ENCODE measurements around the gene NLK.

NLK gene

DNA sequence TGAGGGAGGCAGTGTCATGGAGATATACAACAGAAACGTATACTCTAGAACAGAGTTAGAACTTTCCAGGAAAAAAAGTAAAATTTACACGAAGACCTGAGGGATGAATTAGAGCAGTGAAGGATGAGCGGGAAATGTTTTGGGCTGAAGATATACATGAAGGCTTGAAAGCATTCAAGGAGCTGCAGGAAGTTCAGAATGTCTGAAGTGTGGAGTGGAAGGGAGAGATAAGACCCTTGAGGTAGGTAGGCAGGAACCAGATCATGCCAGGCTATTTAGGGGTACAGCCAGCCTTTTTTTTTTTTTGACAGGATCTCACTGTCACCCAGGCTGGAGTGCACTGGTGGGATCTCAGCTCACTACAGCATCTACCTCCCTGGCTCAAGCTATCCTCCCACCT lies 3.2 kb upstream of the NLK start:
- no peak for DNase-seq (ENCODE audit: low read depth in 4 of 4, low spot score in 1 of 4)

DNA sequence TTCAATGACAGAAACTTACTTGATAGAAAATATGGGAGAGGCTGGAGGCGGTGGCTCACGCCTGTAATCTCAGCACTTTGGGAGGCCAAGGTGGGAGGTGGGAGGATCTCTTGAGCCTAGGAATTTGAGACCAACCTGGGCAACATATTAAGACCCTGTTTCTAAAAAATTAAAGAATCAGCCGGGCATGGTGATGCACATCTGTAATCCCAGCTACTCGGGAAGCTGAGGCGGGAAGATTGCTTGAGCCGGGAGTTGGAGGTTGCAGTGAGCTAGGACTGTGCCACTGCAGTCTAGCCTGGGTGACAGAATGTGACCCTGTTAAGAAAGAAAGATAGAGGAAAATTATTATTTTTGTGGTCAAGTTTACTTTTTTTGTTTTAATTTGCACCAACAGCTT lies 2.1 kb upstream of the NLK start:
- DNase-seq (ENCODE audit: low read depth in 4 of 4, low spot score in 1 of 4), result no peak

DNA sequence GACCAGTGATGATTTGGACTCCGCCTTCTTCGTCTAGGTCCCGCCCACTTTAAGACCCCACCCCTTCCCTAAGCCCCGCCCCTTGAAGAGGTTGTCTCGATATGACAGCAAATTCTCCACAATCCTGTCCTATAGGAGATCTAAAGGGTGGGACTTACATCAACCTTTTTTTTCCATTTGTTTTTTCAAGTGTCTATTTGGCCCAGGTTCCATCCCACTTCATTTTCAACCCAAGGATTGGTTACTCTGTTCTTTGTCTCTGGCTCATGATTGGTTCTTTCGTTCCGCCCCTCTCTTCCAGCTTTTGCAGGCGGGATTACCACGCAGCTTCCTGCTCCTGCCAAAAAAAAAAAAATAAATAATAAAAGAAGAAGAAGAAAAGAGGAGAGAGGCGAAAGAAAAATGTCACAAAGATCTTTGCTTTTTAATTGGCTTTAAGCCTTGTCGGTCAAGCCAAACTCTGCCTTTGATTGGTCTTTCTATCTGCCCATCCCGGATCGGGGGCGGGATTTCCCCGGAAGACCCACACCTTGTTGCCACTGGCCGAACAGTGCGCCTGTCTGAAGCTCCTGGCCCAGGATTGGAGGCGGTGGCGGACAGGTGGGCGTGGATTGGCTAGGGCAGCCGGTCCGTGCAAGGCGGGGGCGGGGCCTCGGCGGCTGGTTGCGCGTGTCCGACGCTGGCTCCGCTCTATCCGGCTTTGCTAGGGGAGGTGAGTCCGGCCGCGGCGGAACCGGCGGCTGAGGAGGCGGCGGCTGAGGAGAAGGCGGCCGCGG lies 1.2 kb upstream of the NLK start:
- DNase-seq (ENCODE audit: low read depth in 4 of 4, low spot score in 1 of 4), result peak; percentile 96 to 99 (median 98)

DNA sequence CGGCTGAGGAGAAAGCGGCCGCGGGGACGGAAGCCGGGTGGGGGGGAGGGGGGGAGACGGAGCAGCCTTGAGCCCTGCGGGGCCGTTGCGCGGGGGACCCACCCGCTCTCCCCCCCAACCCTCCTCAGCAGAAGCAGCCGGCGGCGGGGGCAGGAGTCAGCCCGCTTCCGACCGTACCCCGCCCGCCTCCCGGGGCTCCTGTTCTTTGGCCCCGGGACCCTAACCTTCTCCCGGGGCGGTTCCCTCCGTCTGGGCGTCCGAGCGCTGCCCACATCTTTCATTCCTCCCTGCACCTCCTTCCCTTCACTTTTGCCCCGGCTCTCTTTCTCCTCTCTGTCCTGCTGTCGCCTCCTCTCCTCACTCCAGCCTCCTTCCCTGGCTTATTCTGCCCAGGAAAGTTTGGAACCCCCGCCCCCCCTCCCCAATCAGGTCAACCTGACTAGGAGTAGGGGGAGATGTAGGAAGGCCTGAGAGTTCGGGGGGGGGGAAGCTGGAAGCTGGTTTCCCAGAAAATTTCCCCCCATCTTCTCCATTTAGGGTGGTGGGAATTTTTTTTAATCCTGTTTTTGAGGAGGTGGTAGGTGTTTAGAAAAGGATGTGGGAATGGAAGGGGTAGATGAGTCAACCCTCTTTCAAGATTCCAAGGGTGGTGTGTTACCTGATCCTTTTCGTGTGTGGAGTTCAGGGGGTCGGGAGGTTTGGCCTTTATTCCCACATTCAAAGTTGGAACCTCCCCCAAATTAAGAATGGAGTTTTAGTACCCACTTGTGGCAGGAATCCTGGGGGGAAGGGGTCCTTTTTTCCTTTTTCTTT lies 427 bp upstream of the NLK start:
- no peak for DNase-seq (ENCODE audit: low read depth in 4 of 4, low spot score in 1 of 4)

DNA sequence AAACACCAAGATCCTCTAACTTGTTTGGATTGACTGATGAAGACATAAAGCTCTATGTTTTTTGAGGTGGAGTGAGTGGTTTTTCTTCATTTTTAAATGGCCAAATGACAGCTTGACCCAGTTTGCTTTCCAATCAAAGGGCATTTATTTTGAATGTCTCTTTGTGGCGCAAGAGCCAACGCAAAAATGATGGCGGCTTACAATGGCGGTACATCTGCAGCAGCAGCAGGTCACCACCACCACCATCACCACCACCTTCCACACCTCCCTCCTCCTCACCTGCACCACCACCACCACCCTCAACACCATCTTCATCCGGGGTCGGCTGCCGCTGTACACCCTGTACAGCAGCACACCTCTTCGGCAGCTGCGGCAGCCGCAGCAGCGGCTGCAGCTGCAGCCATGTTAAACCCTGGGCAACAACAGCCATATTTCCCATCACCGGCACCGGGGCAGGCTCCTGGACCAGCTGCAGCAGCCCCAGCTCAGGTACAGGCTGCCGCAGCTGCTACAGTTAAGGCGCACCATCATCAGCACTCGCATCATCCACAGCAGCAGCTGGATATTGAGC lies 329 bp downstream of the NLK start:
- no peak for DNase-seq (ENCODE audit: low read depth in 4 of 4, low spot score in 1 of 4)

DNA sequence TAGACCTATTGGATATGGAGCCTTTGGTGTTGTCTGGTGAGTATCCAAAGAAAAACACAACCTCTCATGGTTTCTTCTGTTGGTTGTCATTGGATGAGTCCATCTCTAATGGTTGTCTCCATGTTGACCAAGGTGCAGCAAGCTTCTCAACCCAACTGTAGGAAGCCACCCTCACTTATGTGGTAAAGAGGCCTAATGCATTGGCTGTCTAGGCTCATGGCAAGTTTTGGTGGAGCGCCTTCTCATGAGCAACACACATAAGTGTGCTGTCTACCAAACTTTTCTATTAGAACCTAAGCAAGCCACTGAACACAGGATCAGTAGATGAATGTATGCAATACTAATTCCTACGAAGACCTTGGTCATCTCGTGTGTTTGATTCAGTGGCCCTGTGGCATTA lies 819 bp downstream of the NLK start:
- no peak for DNase-seq (ENCODE audit: low read depth in 4 of 4, low spot score in 1 of 4)

DNA sequence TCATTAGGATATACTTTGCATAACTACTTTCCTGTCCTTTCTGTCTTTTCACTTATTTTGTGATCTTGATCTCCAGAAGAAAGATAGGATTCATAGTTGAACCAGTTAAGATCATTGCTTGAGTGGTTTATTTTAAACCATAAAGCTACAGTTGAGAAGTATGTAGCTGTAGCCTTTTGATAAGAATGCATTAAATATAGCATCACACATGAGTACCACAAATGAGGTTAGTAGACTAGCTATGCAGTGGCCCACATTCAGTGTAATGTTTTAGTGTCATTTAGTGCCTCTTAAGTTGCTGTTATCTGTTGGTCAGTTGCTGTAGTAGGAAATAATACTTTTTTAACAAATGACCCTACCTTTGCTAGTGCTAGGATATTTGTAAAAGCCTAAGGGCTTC lies 1.3 kb downstream of the NLK start:
- DNase-seq (ENCODE audit: low read depth in 4 of 4, low spot score in 1 of 4), result no peak

DNA sequence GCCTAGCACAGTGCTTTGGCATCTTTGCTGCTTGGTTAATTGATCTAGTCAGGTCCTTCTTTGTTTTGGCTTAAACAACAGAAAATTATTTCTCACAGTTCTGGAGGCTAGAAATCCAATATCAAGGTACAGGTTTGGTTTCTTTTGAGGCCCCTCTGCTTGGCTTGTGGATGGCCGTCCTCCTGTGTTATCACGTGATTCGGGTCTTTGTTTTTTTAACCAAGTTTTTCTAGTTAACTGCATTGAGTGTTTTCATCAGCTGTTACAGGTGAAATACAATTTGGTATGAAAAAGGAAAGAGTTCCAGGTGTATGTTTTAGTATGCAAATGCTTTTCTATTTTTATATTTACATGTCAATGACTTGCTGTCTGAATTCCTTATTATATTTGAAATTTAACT lies 2.8 kb downstream of the NLK start:
- no peak for DNase-seq (ENCODE audit: low read depth in 4 of 4, low spot score in 1 of 4)

DNA sequence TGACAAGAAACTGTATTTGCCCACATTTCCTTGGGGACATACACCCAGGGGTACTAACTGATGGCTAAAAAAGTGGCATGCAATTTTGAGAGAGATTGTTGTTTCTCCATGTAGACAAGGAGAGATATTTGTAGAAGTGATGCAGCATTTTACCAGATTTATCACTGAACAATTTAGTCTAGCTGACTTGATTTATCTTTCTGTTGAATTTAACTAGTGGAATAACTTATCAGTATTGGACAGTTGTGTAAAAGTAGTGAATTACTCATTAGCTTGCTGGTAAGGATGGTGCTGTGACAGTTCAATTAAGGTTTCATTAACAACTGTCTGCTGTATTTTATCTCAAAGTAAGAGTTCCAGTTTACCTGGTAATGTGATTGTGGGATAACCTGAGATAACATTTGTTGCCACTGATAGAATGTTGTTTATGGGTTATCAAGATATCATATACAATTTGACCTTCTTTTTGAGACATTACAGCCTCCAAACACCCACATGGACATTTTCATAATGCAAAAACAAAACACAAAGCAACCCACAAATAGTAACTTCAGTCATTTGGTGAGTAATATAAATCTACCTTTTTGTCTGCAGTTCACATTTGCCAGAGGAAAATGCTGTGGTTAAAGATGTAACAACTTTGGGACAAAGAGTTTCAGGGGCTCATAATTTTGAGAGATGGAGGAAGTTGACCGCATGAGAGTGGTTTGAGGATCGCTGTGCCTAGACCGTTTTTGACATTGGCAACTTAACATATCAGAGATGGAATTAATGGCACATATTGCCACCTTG lies 3.8 kb downstream of the NLK start:
- DNase-seq (ENCODE audit: low read depth in 4 of 4, low spot score in 1 of 4), result no peak

DNA sequence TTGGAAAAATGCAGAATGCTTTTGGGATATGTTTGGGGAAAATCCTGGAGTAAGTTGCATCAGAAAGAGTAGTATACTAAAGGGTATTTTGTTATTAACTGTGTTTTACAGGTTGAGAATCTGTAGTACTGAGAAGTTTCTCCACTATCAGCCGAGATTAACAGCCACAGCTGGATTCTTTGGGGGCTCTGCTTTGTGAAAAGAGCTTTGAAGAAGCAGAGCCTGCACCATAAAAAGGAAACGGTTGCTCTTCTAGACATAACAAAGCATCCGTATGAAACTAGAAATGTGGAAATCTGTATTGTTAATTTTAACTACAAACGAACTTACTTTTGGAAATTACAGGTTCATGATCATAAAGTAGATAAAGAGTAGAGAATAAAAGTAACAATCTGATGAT lies 5.3 kb downstream of the NLK start:
- DNase-seq (ENCODE audit: low read depth in 4 of 4, low spot score in 1 of 4), result no peak

DNA sequence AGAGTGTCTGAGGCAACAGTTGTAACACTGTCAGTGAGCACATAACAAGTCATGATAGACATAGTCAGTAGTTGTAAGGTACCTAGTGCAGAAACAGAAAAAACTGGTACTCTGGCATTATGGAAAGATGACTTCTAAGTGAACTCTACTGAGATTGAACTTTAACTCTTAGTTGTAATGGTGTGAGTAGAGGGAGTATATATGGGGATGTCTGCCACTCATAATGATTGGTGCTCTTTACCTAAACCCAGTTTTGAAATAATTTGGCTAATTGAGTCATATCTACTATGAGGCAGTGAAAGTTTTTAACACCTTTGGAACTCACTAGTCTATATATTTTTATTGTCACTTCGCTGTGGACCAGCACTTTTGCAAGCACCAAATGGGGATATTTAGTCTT lies 6.6 kb downstream of the NLK start:
- DNase-seq (ENCODE audit: low read depth in 4 of 4, low spot score in 1 of 4), result no peak

DNA sequence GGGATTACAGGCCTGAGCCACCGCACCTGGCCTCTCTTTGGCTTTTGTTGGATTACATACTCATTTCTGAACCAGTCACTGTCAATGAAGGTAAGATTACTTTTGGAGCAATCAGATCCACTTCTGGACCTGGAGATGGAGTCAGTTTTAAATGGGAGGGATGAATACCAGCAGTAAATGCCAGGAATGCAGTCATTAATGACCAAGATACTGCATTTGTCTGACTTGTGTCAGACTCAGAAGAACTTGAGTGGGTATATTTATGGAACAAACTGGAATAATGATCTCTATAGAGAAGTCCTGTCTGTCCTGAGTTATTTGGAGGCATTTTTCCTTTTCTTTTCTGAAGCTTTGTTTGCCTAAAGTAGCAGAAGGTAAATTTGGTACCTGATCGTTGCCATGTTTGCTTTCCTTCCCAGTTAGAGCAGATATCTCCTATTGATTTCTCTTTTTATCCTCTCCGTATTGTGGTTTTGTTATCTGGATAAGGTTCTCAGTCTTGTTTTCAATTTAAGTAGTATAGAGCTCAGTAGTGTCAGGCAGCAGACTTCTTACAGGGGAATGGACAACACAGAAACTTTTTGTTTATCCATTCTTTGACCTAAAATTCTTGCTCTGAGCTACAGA lies 10.7 kb downstream of the NLK start:
- DNase-seq (ENCODE audit: low read depth in 4 of 4, low spot score in 1 of 4), result no peak

DNA sequence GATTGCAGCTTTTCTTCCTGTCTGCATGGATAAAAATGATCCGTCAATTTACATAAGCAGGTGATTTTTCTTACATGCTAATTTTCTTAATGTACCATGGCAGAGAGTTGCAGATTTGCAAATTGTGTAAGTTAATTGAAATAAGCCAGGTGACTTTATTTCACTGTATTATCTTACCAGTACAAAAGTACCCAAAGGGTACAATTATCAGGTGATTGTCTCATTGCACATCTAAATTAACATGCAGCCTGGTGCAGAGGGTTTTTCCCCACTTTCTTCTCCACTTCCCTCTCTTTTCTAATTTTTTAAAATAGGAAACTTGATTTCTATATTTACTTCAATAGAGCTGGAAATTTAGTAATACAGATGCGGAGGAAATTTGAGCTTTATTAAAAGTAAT lies 11.2 kb downstream of the NLK start:
- DNase-seq (ENCODE audit: low read depth in 4 of 4, low spot score in 1 of 4), result no peak

DNA sequence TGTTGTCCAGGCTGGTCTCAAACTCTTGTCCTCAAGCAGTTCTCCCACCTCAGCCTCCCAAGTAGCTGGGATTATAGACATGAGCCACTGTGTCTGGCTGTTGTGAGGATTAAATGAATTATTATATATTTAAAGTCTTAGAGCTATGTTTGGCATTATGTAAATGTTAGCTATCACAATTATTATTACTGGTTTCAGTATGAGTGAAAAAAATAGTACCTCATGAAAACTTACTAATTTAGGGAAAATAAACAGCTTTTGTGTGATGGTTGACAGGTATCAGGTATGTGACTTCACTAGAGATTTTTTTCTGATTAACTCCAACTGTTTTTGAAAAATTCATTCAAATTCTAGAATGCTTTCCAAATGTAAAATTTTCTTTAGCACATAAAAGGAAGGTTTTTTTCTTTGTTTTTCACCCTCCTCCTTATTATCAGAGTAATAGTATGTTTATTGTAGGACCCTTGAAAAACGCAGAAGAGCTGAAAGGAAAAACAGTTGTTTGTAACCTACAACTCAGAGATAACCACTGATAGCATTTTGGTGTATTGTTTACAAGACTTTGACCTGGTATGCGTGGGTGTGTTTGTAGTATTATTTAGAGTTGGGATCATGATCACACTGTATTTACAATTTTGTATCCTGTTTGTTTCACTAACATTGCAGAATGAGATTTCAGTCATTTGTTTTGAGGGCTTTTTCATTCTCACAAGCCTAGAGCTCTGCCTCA lies 13.2 kb downstream of the NLK start:
- no peak for DNase-seq (ENCODE audit: low read depth in 4 of 4, low spot score in 1 of 4)

DNA sequence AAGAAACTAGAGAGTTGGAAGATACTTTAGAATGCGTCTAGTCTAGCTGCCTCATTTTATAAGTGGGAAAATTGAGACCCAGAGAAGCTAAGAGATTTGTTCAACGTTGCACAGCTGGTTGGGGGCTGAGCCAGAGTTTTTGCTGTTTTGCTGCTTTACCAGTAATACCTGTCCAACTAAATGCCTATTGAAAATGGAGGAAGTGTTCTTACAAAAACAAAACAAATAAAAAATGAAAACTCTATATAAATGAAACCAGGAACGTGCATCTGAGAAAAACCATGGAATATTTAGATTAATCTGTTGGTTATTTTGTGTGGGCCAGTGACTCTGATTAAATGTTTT lies 13.8 kb downstream of the NLK start:
- no peak for DNase-seq (ENCODE audit: low read depth in 4 of 4, low spot score in 1 of 4)

DNA sequence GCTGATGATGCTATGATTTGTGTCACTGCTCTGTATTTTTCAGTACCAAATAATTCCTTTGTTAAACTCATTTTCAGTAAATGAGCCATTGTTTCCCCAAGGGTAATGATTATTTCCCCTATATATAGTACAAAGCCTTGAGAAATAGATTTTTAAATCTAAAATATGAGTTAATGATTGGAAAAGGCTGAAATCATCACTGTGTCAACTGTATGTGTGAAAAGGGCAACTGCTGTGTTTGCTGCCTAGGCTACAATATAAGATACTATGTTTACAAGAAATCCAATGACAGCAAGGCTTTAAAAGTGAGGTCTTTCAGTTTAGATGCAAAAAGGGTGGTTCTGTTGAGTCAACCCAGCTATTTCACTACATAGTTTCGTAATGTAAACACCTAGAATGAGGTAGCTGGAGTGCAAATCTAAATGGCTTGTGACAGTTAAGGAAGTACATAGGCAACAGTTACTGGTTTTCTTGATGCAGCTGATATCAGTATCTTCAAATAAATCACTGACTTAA lies 15.3 kb downstream of the NLK start:
- DNase-seq (ENCODE audit: low read depth in 4 of 4, low spot score in 1 of 4), result no peak

DNA sequence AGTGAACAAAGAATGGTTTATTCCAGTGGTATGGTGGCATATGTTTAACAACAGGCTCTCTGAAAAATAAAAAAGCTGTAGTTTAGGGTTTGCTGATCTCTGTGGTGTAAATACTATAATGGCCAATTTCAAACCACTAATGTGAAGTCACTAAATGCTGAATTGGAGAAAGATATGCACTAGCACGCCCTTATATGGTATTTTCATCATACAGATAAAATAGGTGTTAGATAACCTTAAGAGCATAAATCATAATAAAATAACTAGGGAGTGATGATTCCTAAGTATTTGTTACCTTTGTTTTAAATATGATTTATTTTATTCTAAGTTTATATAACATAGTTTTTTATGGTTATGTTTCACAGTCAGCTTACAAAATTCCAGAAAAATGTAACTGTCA lies 17.2 kb downstream of the NLK start:
- DNase-seq (ENCODE audit: low read depth in 4 of 4, low spot score in 1 of 4), result no peak

DNA sequence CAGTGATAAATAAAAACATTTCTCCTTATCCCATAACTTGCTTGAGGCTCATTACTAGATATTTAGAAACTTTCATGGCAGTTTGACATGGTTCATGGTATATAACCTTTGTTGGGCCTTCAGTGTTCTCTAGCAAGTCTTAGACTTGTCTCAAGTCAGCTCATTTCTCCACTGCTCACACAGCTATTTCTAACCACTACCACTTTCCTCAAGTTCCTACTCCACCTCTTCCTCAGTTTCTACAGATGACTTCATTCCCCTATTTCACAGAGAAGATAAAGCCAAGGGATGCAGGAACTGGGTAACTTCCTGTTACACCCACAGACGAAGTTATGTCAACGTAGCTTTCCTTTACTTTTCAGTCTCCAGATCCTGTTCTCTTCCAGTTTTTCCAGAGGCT lies 23.2 kb downstream of the NLK start:
- DNase-seq (ENCODE audit: low read depth in 4 of 4, low spot score in 1 of 4), result no peak

DNA sequence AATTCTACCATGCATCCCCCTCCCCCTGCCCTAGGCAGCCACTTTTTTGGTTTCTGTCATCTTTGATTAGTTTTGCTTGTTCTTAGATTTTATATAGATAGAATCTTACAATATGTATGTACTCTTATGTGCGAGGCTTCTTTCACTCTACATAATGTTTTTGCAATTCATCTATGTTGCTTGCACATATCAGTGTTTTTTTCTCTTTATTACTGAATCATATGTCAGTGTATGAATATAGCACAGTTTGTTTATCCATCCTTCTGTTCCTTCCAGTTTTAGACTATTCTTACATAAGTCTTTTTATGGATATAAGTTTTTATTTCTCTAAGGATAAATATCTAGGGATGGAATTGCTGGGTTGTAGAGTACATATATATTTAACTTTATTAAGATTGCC lies 26.6 kb downstream of the NLK start:
- DNase-seq (ENCODE audit: low read depth in 4 of 4, low spot score in 1 of 4), result no peak

DNA sequence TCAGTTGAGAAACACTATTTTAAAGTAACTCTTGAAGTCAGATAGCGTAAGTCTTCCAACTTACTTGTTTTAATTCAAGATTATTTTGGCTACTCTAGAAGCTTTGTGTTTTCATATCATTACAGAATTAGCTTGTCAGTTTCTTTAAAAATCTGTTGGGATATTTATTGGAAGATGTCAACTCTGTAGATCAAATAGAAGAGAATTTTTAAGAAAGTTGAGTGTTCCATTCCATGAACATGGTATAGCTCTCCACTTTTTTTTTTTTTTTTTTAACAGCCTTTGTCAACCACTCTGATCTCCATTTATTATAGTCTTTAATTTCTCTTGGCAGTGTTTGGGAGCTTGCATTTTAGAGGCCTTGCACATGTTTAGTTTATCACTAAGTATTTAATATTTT lies 28.7 kb downstream of the NLK start:
- no peak for DNase-seq (ENCODE audit: low read depth in 4 of 4, low spot score in 1 of 4)
